Thoracic aorta (tissue), 2 donors: ENCODE results near the gene MTHFSD. TPM values are rescaled to one million over a fixed set of nuclear protein-coding genes. Genes with fewer than 3 reads are reported as not detected.

Source experiments
- ATAC-seq: fragments of 150-250 bp; one replicate; pipeline ENCODE4 v1.8.0; 2017; ENCODE audit warnings: low read depth; ENCODE audit not compliant: insufficient number of reproducible peaks, low FRiP score
- DNase-seq: peaks from one replicate; pipeline ENCODE4 v3.0.0-alpha.2; 2020; ENCODE audit warnings: low spot score
- H3K27ac ChIP-seq, 2 donors: fragments of 200-600 bp; sonication (generic); 1 replicate in 1 of 2; 2 replicates in 1 of 2; pipeline ENCODE4 v1.5.1; 2016; ENCODE audit warnings: mild to moderate bottlenecking in 2 of 2, moderate library complexity in 2 of 2
- H3K27me3 ChIP-seq: fragments of 200-600 bp; sonication (generic); replicated peaks from 2 replicates; pipeline ENCODE4 v1.6.0; 2016; ENCODE audit warnings: mild to moderate bottlenecking; ENCODE audit not compliant: insufficient read depth
- H3K36me3 ChIP-seq: fragments of 200-600 bp; sonication (generic); one replicate; pipeline ENCODE4 v1.5.1; 2016
- H3K4me1 ChIP-seq, 2 donors: fragments of 200-600 bp; sonication (generic); 1 replicate in 1 of 2; 2 replicates in 1 of 2; pipeline versions ENCODE4 v1.5.1 to v1.6.0; 2016; ENCODE audit warnings: low read depth in 2 of 2, mild to moderate bottlenecking in 1 of 2; ENCODE audit not compliant: control insufficient read depth in 1 of 2
- H3K4me3 ChIP-seq: fragments of 200-600 bp; sonication (generic); 2 replicates; pipeline ENCODE4 v1.5.1; 2016; ENCODE audit warnings: mild to moderate bottlenecking
- H3K9me3 ChIP-seq: fragments of 200-600 bp; sonication (generic); 2 replicates; pipeline ENCODE4 v1.5.1; 2016
- total RNA-seq, 2 donors: library from RNA; depleted of rRNA; stranded (reverse); fragments of >200 nt; gene quantifications; one replicate each; pipeline versions ENCODE4 v1.1.0 to v1.2.3, GENCODE V29; 2016
- TF ChIP-seq, protein P1 (sequence below): fragments of 200-600 bp; sonication (generic); IDR thresholded peaks from one replicate; pipeline ENCODE4 v1.5.1; 2019; ENCODE audit warnings: antibody characterized with exemption

MTHFSD gene
- total RNA-seq, 2 donors from 2014 or later = 25.0 to 30.8 TPM

DNA sequence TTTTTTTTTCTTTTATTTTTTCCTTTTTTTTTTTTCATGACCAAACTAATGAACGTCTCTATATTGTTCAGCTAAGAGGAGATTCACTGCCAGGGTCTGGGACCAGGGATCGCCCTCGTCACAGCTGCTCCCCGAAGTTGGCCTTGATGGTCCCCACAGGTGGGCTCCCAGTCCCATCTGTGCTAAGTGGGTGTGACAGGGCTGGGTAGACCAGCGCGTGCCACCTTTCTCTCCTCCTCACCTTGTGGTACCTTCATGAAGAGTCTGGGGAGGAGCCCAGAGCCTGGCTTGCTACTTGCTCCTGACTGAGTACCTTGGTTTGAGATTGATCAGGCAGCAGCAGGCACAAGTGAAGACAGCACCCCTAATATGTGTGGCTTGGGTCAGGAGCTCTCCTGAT lies 51.2 kb downstream of the MTHFSD start:
- peaks cover 68% of the 10 kb centered on the region for H3K27me3 ChIP-seq
- no peaks in the 10 kb centered on the region for H3K36me3 ChIP-seq
- H3K27ac ChIP-seq = no peak overlapping the region
- H3K4me3 ChIP-seq = no peak overlapping the region
- ATAC-seq (no peak), DNase-seq (no peak)
- H3K4me1 ChIP-seq = peaks cover 19 to 35% of the 10 kb centered on the region in 2 donors
- TF ChIP-seq, protein P1, sequence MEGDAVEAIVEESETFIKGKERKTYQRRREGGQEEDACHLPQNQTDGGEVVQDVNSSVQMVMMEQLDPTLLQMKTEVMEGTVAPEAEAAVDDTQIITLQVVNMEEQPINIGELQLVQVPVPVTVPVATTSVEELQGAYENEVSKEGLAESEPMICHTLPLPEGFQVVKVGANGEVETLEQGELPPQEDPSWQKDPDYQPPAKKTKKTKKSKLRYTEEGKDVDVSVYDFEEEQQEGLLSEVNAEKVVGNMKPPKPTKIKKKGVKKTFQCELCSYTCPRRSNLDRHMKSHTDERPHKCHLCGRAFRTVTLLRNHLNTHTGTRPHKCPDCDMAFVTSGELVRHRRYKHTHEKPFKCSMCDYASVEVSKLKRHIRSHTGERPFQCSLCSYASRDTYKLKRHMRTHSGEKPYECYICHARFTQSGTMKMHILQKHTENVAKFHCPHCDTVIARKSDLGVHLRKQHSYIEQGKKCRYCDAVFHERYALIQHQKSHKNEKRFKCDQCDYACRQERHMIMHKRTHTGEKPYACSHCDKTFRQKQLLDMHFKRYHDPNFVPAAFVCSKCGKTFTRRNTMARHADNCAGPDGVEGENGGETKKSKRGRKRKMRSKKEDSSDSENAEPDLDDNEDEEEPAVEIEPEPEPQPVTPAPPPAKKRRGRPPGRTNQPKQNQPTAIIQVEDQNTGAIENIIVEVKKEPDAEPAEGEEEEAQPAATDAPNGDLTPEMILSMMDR = no peak
- H3K9me3 ChIP-seq = no peaks in the 10 kb centered on the region

DNA sequence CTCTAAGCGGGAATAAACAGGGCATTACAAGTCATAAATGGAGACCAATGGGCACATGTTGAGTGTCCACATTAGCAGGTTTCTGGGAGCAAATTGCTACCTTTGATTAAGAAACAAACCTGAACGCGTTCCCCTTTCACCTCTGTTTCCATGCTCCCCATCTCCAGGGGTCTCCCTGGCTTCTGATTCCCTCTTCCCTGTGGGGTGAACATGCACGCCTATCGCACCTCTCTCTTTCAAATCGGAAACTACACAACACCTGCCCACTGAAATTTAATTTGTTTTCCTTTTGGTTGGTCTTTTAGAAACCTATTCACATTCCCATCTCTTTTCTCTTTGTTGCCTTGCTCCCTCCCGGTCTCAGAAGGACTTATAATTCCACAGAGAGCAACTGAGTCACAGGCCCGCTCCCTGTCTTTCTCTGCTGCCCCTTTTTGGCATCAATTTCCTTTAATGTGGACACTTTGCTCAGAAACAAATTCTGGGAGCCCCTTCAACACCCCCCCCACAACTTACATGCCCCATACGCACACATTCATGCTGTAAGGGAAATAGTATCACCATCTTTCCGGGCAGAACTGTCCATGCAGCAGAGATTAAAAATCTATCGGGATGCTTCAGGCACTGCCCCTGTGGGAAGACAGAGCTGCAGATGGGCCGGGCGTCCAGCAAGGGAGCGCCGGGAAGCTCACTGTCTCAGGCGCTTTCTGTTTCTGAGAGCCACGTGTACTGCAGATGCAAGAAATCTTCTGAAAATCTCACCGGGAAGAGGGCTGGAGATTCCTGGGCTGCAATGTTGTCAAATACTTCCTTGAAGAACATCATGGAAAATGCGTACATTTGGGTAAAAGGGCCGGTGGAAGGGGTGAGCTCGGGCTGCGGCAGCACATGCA lies 51.9 kb downstream of the MTHFSD start:
- peaks cover 63% of the 10 kb centered on the region for H3K27me3 ChIP-seq
- H3K27ac ChIP-seq = no peak overlapping the region
- H3K36me3 ChIP-seq = no peaks in the 10 kb centered on the region
- ATAC-seq = no peak
- DNase-seq = no peak
- no peaks in the 10 kb centered on the region for H3K9me3 ChIP-seq
- H3K4me3 ChIP-seq = no peak overlapping the region
- TF ChIP-seq, protein P1 = no peak
- H3K4me1 ChIP-seq = peaks cover 18 to 35% of the 10 kb centered on the region in 2 donors

DNA sequence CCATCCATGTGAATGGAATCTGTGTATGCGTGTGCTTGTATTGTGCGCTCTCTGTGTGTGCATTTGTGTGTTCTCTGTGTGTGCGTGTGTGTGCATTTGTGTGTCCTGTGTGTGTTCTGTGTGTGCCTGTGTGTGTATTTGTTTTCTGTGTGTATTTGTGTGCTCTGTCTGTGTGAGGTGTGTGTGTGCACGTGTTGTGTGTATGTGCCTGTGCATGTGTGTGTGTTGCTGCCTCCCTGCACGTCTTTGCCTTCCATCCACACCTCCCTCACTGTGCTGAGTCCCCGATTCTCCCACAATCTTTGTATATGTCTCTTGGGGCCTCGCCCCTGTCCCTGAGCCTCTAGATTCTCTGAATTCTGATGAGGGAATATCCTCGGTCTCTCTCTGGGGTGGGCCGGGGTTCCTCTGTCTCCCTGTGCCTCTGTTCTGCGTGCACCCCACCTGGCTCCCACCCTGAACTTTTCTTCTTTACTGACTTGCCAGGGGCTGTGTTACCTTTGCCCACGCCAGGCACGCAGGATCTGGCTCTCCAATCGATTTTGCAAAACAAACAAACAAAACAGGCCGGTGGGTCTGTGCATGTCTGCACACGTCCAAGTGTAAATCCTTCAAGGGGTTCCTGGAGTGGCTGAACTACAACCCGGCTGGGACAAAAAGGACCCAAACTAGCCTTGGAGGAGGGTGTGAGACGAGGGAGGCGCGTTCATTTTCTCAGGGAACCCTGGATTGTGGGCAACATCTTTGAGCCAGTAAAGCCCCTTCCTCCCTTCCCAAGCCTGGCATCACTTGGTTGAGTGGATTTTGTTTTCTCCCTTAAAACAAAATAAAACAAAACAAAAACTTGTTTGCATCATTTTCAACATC lies 52.8 kb downstream of the MTHFSD start:
- ATAC-seq (no peak), DNase-seq (no peak)
- Histone ChIP-seq H3K27me3 (peaks cover 58% of the 10 kb centered on the region), H3K4me3 (no peak overlapping the region), H3K36me3 (no peaks in the 10 kb centered on the region), H3K27ac (no peak overlapping the region), H3K9me3 (no peaks in the 10 kb centered on the region), H3K4me1 (peaks cover 15 to 27% of the 10 kb centered on the region in 2 donors)
- TF ChIP-seq, protein P1 = no peak

DNA sequence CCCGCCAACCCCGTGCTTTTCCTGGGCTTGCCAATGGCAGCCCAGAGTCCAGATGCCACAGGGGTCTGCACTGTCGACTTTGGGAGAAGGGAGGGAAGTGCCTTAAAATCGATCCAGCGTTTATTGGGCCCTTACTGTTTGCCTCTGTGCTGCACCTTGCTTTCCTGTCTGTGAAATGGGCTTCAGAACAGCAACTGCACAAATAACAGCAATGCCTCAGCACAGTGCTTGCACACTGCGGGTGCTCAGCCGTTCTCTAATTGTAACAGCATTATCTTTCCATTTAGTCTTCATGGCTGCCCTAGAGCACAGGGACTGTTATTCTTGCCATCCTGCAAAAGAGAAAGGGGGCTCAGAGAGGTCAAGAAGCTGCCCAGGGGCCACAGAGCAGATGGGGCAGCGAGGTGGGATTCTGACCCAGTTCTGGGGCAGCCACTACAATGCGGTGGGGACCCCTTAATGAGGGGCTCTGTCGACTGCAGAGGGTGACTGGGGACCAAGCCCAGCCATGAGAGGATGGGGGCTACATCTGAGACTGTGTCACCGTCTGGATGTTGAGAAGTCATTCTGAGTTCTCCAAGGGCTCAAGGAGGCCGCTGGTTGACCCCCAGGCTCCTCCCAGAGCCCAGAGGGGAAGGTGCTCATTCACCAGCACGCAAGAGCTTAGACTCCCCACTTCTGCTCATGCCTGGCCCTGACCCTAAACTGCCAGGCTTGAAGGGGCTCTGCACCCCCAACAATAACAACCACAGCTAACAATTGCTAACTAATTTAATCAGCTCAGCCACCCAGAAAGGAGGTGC lies 54.1 kb downstream of the MTHFSD start:
- Histone ChIP-seq H3K4me1 (peaks cover 15 to 21% of the 10 kb centered on the region in 2 donors), H3K36me3 (no peaks in the 10 kb centered on the region)

More for the DNA sequence above, 54.1 kb downstream of the MTHFSD start:
- H3K27ac ChIP-seq = no peak overlapping the region
- no peak for ATAC-seq
- H3K9me3 ChIP-seq = no peaks in the 10 kb centered on the region
- no peak for DNase-seq
- H3K4me3 ChIP-seq = no peak overlapping the region
- TF ChIP-seq, protein P1 = no peak
- peaks cover 59% of the 10 kb centered on the region for H3K27me3 ChIP-seq
